WTC11 (cell line): Measurements from ENCODE around the gene ADCY1. TPM values are rescaled to one million over a fixed set of nuclear protein-coding genes. Genes with fewer than 3 reads are reported as not detected.

Source experiments
- ATAC-seq: fragments of 200-7000 bp; cut with Tn5 transposase; 2 replicates; pipeline ENCODE4 v1.10.0; 2021; ENCODE audit warnings: mild to moderate bottlenecking, moderate library complexity
- CTCF ChIA-PET: fragments of 300-600 bp; sonication (Branson Sonifier 250); formaldehyde crosslinking; loops from one replicate; lab custom pipeline; 2021; ENCODE audit warnings: antibody characterized with exemption; lab: Charles Lee
- POLR2A ChIA-PET: fragments of 350-600 bp; sonication (Branson Sonifier 250); formaldehyde crosslinking; loops from one replicate; lab custom pipeline; 2021; ENCODE audit warnings: antibody characterized with exemption; lab: Charles Lee
- DNase-seq: peaks from one replicate; pipeline ENCODE4 v3.0.0; 2021; ENCODE audit warnings: low spot score
- H3K27ac Mint-ChIP-seq: 2 replicates; pipeline ENCODE4 v1.8.0; 2021; ENCODE audit warnings: mixed read lengths
- H3K27me3 Mint-ChIP-seq: 2 replicates; pipeline ENCODE4 v1.8.0; 2021; ENCODE audit warnings: low read depth, mild to moderate bottlenecking, moderate library complexity, mixed read lengths
- H3K36me3 Mint-ChIP-seq: 2 replicates; pipeline ENCODE4 v1.8.0; 2021; ENCODE audit warnings: mixed read lengths
- H3K4me1 Mint-ChIP-seq: 2 replicates; pipeline ENCODE4 v1.8.0; 2022; ENCODE audit warnings: mixed read lengths
- H3K4me3 Mint-ChIP-seq: 2 replicates; pipeline ENCODE4 v1.8.0; 2021; ENCODE audit warnings: mild to moderate bottlenecking, moderate library complexity, mixed read lengths
- H3K9me3 Mint-ChIP-seq: 2 replicates; pipeline ENCODE4 v1.8.0; 2021; ENCODE audit warnings: mixed read lengths
- CBFB ChIP-seq: sonication (generic); formaldehyde crosslinking; IDR thresholded peaks from 2 replicates; pipeline ENCODE4 v1.8.1; 2022; ENCODE audit warnings: mild to moderate bottlenecking, low read depth, missing genetic modification reagents
- CREM ChIP-seq: sonication (generic); formaldehyde crosslinking; IDR thresholded peaks from 2 replicates; pipeline ENCODE4 v1.8.1; 2022; ENCODE audit warnings: mild to moderate bottlenecking, missing genetic modification reagents, moderate library complexity
- KAT7 ChIP-seq: sonication (generic); formaldehyde crosslinking; IDR thresholded peaks from 2 replicates; pipeline ENCODE4 v1.8.1; 2023; ENCODE audit warnings: missing genetic modification reagents, mild to moderate bottlenecking, borderline replicate concordance
- TEAD4 ChIP-seq: sonication (generic); formaldehyde crosslinking; IDR thresholded peaks from 2 replicates; pipeline ENCODE4 v1.8.0; 2022; ENCODE audit warnings: mild to moderate bottlenecking, missing genetic modification reagents
- TP53 ChIP-seq: sonication (generic); formaldehyde crosslinking; IDR thresholded peaks from 2 replicates; pipeline ENCODE4 v1.8.1; 2023; ENCODE audit warnings: mild to moderate bottlenecking, missing genetic modification reagents
- total RNA-seq: library from RNA; stranded (reverse); gene quantifications from 3 replicates; pipeline ENCODE4 v1.2.3, GENCODE V29; 2021
- TF ChIP-seq, protein P1 (sequence below): sonication (generic); formaldehyde crosslinking; IDR thresholded peaks from 2 replicates; pipeline ENCODE4 v1.8.0; 2023; ENCODE audit warnings: missing genetic modification reagents, mild to moderate bottlenecking, borderline replicate concordance
- TF ChIP-seq, protein P2 (sequence below): fragments of 250-450 bp; sonication (Bioruptor Pico); IDR thresholded peaks from 2 replicates; pipeline ENCODE4 v2.1.2; 2022; ENCODE audit warnings: mild to moderate bottlenecking, moderate library complexity
- TF ChIP-seq, protein P3 (sequence below): sonication (generic); formaldehyde crosslinking; conservative IDR thresholded peaks from 2 replicates; pipeline ENCODE4 v1.8.1; 2022; ENCODE audit warnings: mild to moderate bottlenecking, missing genetic modification reagents
- TF ChIP-seq, protein P4 (sequence below): sonication (generic); formaldehyde crosslinking; IDR thresholded peaks from 2 replicates; pipeline ENCODE4 v1.8.0; 2022; ENCODE audit warnings: mild to moderate bottlenecking, missing genetic modification reagents
- TF ChIP-seq, protein P5 (sequence below): sonication (generic); formaldehyde crosslinking; conservative IDR thresholded peaks from 2 replicates; pipeline ENCODE4 v1.8.1; 2023; ENCODE audit warnings: mild to moderate bottlenecking, low read depth, missing genetic modification reagents, moderate library complexity
- TF ChIP-seq, protein P6 (sequence below): fragments of 200-600 bp; IDR thresholded peaks from 2 replicates; pipeline ENCODE4 v1.8.0; 2022; ENCODE audit warnings: antibody characterized with exemption
- TF ChIP-seq, protein P7 (sequence below): sonication (generic); formaldehyde crosslinking; IDR thresholded peaks from 2 replicates; pipeline ENCODE4 v1.8.1; 2022; ENCODE audit warnings: mild to moderate bottlenecking, moderate library complexity, missing genetic modification reagents

ADCY1 gene
- total RNA-seq, 1 experiment from 2014 or later: 29.0 TPM

DNA sequence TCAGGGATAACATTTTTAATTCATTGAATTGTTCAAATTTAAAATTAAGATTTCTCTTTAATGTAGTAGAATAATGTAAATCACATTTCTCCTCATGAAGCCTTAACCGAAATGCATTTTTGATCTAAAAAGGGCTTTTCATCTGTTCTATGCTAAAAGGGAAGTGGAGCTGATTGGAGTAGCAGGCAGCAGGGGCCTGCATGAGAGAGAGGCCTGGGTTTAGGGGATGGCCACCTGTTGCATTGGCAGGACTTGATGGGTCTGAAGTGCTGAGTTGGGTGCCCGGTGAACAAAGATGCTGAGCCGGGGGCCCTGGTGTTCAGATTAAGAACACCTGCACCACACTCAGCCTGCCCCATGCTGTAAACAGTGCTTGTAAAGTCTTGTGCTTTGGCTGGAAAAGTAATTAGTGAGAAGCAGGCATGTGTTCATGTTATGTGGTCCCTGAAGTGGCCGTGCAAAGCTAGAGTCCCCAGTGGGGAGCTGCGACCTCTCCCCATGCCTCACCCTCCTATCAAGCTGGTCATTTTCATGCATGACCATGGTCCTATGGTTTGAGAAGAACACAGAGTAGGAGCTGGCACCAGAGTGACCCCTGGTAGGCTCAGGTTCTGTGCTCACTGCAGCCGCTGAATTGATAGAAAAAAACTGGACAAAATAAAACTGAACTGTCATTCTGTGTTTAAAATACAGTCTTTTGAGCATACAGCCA lies 124.3 kb downstream of the ADCY1 start (continued):
- TF ChIP-seq, protein P1, sequence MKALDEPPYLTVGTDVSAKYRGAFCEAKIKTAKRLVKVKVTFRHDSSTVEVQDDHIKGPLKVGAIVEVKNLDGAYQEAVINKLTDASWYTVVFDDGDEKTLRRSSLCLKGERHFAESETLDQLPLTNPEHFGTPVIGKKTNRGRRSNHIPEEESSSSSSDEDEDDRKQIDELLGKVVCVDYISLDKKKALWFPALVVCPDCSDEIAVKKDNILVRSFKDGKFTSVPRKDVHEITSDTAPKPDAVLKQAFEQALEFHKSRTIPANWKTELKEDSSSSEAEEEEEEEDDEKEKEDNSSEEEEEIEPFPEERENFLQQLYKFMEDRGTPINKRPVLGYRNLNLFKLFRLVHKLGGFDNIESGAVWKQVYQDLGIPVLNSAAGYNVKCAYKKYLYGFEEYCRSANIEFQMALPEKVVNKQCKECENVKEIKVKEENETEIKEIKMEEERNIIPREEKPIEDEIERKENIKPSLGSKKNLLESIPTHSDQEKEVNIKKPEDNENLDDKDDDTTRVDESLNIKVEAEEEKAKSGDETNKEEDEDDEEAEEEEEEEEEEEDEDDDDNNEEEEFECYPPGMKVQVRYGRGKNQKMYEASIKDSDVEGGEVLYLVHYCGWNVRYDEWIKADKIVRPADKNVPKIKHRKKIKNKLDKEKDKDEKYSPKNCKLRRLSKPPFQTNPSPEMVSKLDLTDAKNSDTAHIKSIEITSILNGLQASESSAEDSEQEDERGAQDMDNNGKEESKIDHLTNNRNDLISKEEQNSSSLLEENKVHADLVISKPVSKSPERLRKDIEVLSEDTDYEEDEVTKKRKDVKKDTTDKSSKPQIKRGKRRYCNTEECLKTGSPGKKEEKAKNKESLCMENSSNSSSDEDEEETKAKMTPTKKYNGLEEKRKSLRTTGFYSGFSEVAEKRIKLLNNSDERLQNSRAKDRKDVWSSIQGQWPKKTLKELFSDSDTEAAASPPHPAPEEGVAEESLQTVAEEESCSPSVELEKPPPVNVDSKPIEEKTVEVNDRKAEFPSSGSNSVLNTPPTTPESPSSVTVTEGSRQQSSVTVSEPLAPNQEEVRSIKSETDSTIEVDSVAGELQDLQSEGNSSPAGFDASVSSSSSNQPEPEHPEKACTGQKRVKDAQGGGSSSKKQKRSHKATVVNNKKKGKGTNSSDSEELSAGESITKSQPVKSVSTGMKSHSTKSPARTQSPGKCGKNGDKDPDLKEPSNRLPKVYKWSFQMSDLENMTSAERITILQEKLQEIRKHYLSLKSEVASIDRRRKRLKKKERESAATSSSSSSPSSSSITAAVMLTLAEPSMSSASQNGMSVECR (CRISPR knock-in tag): no peak
- TF ChIP-seq, protein P2, sequence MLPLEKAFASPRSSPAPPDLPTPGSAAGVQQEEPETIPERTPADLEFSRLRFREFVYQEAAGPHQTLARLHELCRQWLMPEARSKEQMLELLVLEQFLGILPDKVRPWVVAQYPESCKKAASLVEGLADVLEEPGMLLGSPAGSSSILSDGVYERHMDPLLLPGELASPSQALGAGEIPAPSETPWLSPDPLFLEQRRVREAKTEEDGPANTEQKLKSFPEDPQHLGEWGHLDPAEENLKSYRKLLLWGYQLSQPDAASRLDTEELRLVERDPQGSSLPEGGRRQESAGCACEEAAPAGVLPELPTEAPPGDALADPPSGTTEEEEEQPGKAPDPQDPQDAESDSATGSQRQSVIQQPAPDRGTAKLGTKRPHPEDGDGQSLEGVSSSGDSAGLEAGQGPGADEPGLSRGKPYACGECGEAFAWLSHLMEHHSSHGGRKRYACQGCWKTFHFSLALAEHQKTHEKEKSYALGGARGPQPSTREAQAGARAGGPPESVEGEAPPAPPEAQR: no peak
- TF ChIP-seq, protein P3, sequence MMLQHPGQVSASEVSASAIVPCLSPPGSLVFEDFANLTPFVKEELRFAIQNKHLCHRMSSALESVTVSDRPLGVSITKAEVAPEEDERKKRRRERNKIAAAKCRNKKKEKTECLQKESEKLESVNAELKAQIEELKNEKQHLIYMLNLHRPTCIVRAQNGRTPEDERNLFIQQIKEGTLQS (CRISPR knock-in tag): no peak
- TF ChIP-seq TP53 (no peak), CBFB (CRISPR knock-in tag) (no peak)
- TF ChIP-seq, protein P4, sequence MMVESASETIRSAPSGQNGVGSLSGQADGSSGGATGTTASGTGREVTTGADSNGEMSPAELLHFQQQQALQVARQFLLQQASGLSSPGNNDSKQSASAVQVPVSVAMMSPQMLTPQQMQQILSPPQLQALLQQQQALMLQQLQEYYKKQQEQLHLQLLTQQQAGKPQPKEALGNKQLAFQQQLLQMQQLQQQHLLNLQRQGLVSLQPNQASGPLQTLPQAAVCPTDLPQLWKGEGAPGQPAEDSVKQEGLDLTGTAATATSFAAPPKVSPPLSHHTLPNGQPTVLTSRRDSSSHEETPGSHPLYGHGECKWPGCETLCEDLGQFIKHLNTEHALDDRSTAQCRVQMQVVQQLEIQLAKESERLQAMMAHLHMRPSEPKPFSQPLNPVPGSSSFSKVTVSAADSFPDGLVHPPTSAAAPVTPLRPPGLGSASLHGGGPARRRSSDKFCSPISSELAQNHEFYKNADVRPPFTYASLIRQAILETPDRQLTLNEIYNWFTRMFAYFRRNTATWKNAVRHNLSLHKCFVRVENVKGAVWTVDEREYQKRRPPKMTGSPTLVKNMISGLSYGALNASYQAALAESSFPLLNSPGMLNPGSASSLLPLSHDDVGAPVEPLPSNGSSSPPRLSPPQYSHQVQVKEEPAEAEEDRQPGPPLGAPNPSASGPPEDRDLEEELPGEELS (CRISPR knock-in tag): no peak

DNA sequence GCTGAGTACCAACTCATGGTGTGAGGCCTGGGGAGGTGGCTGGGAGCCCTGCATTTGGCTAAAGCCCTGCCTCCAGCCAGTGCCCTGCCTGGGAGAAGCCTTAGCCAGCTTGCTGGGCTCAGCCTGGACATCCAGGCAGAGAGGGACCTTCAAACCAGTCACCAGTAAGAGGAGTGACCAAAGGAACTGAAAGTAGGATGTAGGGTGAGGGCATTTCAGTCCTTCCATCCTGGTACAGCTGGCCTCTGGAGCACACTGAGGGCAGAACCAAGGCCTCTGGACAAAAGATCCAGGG lies 124.8 kb downstream of the ADCY1 start:
- POLR2A ChIA-PET: no interaction called here
- peak; percentile 4 for DNase-seq
- CTCF ChIA-PET: no interaction called here

More for the DNA sequence above, 124.8 kb downstream of the ADCY1 start:
- H3K27me3 Mint-ChIP-seq: no peaks in the 10 kb centered on the region
- no peak overlapping the region for H3K27ac Mint-ChIP-seq
- no peak for ATAC-seq
- peaks cover 9% of the 10 kb centered on the region for H3K36me3 Mint-ChIP-seq
- TF ChIP-seq CBFB (CRISPR knock-in tag) (no peak), TEAD4 (CRISPR knock-in tag) (no peak), CREM (CRISPR knock-in tag) (no peak), KAT7 (no peak)
- TF ChIP-seq, protein P5, sequence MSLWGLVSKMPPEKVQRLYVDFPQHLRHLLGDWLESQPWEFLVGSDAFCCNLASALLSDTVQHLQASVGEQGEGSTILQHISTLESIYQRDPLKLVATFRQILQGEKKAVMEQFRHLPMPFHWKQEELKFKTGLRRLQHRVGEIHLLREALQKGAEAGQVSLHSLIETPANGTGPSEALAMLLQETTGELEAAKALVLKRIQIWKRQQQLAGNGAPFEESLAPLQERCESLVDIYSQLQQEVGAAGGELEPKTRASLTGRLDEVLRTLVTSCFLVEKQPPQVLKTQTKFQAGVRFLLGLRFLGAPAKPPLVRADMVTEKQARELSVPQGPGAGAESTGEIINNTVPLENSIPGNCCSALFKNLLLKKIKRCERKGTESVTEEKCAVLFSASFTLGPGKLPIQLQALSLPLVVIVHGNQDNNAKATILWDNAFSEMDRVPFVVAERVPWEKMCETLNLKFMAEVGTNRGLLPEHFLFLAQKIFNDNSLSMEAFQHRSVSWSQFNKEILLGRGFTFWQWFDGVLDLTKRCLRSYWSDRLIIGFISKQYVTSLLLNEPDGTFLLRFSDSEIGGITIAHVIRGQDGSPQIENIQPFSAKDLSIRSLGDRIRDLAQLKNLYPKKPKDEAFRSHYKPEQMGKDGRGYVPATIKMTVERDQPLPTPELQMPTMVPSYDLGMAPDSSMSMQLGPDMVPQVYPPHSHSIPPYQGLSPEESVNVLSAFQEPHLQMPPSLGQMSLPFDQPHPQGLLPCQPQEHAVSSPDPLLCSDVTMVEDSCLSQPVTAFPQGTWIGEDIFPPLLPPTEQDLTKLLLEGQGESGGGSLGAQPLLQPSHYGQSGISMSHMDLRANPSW (CRISPR knock-in tag): no peak
- TF ChIP-seq, protein P6, sequence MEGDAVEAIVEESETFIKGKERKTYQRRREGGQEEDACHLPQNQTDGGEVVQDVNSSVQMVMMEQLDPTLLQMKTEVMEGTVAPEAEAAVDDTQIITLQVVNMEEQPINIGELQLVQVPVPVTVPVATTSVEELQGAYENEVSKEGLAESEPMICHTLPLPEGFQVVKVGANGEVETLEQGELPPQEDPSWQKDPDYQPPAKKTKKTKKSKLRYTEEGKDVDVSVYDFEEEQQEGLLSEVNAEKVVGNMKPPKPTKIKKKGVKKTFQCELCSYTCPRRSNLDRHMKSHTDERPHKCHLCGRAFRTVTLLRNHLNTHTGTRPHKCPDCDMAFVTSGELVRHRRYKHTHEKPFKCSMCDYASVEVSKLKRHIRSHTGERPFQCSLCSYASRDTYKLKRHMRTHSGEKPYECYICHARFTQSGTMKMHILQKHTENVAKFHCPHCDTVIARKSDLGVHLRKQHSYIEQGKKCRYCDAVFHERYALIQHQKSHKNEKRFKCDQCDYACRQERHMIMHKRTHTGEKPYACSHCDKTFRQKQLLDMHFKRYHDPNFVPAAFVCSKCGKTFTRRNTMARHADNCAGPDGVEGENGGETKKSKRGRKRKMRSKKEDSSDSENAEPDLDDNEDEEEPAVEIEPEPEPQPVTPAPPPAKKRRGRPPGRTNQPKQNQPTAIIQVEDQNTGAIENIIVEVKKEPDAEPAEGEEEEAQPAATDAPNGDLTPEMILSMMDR: no peak
- TF ChIP-seq, protein P3 (CRISPR knock-in tag): no peak
- TF ChIP-seq, protein P7, sequence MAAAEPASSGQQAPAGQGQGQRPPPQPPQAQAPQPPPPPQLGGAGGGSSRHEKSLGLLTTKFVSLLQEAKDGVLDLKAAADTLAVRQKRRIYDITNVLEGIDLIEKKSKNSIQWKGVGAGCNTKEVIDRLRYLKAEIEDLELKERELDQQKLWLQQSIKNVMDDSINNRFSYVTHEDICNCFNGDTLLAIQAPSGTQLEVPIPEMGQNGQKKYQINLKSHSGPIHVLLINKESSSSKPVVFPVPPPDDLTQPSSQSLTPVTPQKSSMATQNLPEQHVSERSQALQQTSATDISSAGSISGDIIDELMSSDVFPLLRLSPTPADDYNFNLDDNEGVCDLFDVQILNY (CRISPR knock-in tag): no peak
- TF ChIP-seq, all 79 proteins: peak for 0
- Mint-ChIP-seq H3K4me1 (no peaks in the 10 kb centered on the region), H3K9me3 (no peaks in the 10 kb centered on the region), H3K4me3 (no peak overlapping the region)
